RCC 7860 (cell line): ENCODE results near the gene MAPK6.
"Not testable (repeated sequence)": the region's sequence is repeated elsewhere in the genome, so short reads cannot be mapped to it uniquely, and the experiment has no call there.

ENCODE experiments used
- DNase-seq: peaks from one replicate; pipeline ENCODE4 v3.0.0-alpha.2; 2015; ENCODE audit warnings: low spot score
- FAIRE-seq: peaks from 2 replicates; lab custom pipeline; 2012; peaks lifted over from hg19 to GRCh38; lab: Jason Lieb, UNC

The MAPK6 gene

DNA sequence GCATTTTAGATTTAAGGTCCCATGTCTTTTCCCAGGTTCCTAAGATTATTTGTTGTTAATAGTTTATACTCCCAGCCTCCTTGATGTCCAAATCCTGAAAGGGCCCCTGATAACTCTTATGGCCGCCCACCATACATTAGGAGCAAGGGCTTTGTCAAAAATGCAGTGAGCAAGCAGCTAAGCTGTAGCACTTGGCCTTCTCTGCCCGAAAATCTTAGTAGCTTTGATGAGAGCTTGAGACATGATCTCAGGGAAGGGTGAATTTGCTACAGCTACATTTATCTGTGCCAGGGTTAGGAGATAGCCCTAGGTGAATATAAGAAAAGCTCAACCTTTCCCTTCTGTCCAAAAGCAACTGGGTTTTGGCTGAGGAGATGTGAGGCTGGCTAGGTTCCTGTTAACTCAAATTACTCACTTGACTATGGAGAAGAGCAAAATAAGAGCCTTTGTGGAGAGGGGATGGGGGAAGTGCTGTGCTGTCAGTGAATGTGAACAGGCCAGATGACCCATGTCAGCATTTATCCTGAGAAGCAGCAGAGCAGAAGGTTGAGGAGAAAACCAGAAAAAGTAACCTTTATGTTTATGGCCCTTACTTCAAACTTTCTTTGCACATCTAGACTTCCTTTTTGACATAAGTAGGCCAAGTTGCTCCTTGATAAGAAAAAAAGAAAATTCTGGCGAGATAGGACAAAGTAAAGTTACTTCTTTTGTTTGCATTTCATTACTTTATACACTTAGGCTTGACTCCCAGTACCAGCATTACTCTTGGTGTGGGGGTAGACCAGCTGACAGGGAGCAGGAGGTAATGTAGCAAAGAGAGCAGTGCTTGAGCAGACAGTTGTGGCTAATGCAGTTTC lies 21.1 kb downstream of the MAPK6 start:
- no peak for DNase-seq
- no peak for FAIRE-seq

DNA sequence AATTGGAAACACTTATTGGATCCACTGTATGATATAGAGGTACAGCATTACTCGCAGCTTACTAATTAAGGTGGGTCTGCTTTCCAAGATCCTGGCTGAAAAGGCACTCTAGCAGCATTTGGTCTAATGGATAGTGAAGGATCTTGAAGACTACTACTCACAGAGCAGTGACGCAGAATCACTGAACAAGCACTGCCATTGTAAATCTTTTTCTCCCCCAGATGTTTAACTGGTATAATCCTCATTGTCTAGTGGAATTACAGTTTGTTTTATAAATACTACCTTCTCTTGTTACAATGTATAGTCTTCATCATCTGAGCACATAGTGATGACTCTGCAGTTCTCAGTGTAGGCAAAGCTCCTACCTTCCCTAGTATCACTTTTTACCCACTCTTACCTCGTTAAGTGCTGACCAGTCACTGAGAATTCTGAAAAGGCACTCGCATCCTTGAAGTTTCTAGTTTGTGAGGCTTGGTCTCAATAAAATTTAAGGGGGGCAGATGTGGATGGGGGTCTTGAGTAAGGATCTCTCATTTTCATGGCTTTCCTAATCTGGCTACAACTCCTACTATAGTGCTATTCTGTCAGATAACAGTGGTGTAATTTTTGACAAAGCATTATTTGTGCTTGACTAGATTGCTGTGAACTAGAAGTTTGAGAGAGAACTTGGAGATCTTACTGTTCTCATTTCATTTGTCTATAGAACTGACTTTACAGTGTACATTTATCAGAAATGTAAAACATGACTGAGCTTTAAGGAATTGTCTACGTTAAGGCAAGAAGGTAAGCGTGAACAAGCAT lies 23.2 kb downstream of the MAPK6 start:
- no peak for DNase-seq
- no peak for FAIRE-seq

DNA sequence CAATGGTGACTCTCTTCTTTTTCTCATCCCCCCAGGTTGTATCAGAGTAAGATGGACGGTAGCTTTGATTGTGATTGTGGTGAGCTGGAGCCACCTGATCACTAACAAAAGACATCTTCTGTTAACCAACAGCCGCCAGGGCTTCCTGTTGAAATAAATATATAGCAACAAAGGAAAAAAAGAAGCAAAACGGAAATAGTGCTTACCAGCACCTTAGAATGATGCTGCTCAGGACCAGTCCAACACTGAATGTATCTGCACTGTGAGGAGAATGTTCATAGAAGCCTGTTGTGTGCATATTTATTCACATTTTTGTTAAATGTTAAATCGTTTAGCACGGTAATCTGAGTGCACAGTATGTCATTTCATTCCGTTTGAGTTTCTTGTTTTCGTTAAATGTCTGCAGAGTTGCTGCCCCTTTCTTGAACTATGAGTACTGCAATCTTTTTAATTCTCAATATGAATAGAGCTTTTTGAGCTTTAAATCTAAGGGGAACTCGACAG lies 26.8 kb downstream of the MAPK6 start:
- not testable (repeated sequence) for DNase-seq

GRCh38 chr15:52046552-52046951 lies 27.5 kb downstream of the MAPK6 start:
- DNase-seq, FAIRE-seq: not testable (repeated sequence)

More for the DNA sequence above, 26.8 kb downstream of the MAPK6 start:
- not testable (repeated sequence) for FAIRE-seq

- peak; percentile 87 for FAIRE-seq
- DNase-seq, result peak; percentile 76
Measured at GRCh38 chr15:52050416-52050815, 31.4 kb downstream of the MAPK6 start.

DNA sequence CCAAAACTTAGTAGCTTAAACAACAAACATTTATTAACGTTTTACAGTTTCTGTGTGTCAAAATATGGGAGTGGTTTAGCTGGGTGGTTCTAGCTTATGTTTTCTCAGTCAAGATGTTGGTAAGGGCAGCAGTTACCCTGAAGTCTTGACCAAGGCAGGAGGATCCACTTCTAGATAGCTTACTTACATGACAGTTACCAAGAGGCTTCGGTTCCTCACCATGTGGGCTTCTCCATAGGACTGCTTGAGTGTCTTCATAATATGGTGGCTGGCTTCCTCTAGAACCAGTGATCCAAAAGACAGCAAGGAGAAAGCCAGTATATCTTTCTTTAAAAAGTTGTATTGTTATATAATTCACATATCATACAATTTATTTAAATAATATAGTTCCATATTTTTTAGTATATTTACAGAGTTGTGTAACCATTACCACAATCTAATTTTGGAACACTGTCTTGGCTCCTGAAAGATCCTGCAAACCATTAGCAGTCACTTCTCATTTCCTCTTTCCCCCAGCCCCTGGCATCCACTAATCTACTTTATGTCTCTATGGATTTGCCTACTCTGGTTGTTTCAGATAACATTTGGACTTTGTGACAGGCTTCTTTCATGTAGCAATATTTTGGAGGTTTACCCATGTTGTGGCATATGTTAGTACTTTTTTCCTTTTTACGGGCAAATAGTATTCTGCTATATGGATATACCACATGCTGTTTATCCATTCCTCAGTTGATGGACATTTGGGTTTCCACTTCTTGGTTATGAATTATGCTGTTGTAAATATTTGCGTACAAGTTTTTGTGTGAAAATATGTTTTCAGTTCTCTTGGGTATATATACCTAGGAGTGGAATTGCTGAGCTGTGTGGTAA lies 33.3 kb downstream of the MAPK6 start:
- DNase-seq (no peak), FAIRE-seq (no peak)

- peak; percentile 49 for FAIRE-seq
- peak; percentile 34 for DNase-seq
Measured at GRCh38 chr15:52054381-52054780, 35.4 kb downstream of the MAPK6 start.

DNA sequence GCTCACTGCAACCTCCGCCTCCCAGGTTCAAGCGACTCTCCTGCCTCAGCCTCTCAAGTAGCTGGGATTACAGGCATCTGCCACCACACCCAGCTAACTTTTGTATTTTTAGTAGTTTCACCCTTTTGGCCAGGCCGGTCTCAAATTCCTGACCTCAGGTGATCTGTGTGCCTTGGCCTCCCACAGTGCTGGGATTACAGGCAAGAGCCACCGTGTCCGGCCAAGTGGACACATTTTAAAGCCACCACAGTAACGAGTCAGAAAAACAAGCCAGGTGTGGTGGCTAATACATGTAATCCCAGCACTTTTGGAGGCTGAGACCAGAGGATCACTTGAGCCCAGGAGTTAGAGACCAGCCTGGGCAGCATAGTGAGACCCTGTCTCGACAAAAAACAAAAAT lies 35.8 kb downstream of the MAPK6 start:
- not testable (repeated sequence) for DNase-seq, FAIRE-seq

DNA sequence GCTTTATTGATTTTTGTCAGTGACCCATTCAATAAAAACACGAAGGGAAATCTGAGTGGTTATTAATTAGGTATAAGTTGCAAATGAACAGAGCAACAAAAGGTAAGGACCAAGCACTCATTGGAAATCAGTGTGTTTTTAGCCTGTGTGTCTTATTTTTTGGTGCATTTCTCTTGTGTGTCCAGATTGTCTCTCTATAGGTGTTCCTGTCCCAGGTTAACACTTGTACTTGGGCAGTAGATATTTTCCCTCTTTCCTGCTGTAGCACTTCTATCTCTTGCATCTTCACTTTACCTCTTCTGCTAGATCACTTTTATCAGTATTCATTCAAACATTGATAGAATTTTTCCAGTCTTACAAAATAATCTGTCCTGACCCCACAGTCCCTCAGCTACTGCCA lies 37.0 kb downstream of the MAPK6 start:
- no peak for FAIRE-seq

DNA sequence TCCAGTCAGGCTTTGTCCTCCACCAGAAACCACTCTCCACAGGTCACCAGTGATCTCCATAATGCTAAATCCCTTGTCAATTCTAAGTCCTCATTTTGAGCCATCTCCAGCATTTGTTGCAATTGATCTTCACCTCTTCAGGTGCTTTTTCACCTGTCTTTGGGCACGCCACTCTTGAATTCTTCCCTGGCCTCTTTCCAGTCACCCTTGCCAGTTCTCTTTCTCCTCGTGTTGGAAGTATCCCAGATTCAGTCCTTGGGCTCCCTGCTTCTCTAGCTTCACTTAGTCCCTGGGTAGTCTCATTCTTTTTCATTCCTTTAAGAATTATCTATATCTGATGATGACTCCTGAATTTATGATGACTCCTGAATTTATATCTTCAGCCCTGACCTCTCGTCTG lies 37.5 kb downstream of the MAPK6 start:
- no peak for DNase-seq
- FAIRE-seq, result no peak

More for the DNA sequence above, 37.0 kb downstream of the MAPK6 start:
- DNase-seq, result no peak

GRCh38 chr15:52057996-52058395 lies 39.0 kb downstream of the MAPK6 start:
- FAIRE-seq (no peak), DNase-seq (no peak)

DNA sequence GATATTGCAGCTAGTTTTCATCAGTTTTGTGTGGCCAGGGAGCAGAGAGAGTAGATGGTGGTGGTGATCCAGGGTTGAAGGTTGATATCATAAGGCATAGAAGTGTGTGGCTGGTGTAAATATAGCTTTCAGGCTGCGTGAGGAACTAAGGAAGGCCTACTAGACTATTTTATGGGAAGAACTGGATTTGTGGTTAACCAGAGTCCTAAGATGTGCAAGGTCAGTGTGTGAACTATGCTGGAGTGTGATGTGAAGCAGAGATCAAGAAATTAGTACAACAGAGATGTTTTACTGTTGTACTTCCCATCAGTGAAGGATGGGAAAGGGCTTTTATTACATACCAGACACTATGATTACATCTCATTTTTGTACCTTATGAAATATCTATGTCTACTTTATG lies 41.5 kb downstream of the MAPK6 start:
- no peak for DNase-seq
- FAIRE-seq, result no peak

DNA sequence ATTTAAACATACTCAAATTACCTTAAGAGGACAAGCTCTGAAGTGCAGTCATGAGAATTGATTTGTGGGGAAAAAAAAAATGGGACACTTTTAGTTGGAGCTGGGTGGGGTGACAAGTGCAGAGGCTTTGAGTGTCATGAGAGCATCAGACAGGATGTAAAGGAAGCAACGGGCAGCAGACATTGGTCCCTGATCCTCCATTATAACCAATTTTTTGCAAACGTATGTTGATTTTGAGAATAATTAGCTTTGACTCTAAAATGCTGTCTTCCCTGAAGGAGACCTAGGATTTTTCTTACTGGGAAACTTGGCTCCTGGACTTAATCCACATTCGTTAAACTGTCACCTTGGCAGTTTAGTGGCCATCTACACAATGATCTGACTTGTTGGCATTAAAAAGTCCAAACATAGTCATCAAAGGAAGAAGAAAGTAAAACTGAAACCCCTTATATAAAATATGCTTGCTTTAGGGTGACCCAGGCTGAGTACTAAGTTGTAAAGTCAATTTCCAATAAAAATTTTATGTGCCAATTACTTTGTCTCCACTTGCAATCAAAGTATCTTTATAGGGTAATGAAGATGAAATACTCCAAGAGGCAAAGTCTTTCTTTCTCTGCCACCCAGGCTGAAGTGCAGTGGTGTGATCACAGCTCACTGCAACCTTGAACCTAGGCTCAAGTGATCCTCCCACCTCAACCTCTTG lies 48.0 kb downstream of the MAPK6 start:
- DNase-seq (no peak), FAIRE-seq (no peak)

- FAIRE-seq (no peak), DNase-seq (no peak)
Measured at GRCh38 chr15:52067545-52067926, 48.5 kb downstream of the MAPK6 start.

GRCh38 chr15:52068004-52068615 lies 49.1 kb downstream of the MAPK6 start:
- DNase-seq (no peak), FAIRE-seq (no peak)

DNA sequence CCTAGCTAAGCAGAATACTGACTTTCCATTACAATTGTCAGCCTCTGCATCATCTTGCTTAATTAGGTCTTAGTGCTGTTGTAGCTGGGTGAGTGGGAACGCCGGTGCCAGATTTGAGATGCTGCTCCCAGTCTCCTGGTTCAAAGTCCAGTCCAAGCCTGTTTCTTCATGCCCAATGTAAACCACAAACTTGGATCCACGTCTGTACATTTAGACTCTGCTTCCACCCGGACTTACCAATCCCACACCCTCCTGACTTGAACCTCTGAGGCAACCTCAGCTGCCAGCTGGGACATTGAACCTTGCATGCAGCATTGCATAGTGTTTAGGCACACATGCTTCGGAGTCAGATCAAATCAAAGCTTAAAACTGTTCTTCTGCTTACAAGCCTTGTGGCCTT lies 50.5 kb downstream of the MAPK6 start:
- FAIRE-seq (no peak), DNase-seq (no peak)

- no peak for FAIRE-seq
Measured at GRCh38 chr15:52071570-52071969, 52.6 kb downstream of the MAPK6 start.

GRCh38 chr15:52076889-52077781 lies 58.1 kb downstream of the MAPK6 start:
- peak; percentile 88 for FAIRE-seq
- DNase-seq, result peak; percentile 90

More at GRCh38 chr15:52071570-52071969, 52.6 kb downstream of the MAPK6 start:
- DNase-seq, result no peak
